GM19351 (cell line): ENCODE measurements around the gene PIP4K2A.
"Not testable (repeated sequence)": the region's sequence is repeated elsewhere in the genome, so short reads cannot be mapped to it uniquely, and the experiment has no call there.

ENCODE experiments used
- ATAC-seq: cut with Tn5 transposase; IDR thresholded peaks from one replicate; pipeline ENCODE4 v1.9.1; 2021; ENCODE audit warnings: mild to moderate bottlenecking, moderate library complexity; ENCODE audit not compliant: unreplicated experiment

PIP4K2A gene

DNA sequence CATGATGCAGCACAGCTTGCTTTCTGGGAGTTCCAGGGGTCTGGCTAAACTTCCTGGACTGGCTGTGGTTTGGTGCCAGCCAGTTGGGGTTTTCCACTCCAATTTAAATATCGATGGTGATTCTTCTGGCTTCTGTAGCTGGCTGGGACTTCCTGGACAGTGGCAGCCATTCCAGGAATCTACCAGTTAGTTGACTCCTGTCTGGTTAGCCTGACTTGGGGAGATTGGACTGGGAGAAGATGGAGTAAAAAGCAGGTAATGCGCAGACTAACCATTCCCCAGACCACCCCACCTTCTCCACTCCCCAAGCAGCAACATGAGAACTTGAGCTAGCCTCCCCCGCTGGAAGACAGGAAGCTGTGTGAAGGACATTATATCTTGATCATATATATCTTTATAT is 6.3 kb upstream of the PIP4K2A start:
- ATAC-seq = no peak

DNA sequence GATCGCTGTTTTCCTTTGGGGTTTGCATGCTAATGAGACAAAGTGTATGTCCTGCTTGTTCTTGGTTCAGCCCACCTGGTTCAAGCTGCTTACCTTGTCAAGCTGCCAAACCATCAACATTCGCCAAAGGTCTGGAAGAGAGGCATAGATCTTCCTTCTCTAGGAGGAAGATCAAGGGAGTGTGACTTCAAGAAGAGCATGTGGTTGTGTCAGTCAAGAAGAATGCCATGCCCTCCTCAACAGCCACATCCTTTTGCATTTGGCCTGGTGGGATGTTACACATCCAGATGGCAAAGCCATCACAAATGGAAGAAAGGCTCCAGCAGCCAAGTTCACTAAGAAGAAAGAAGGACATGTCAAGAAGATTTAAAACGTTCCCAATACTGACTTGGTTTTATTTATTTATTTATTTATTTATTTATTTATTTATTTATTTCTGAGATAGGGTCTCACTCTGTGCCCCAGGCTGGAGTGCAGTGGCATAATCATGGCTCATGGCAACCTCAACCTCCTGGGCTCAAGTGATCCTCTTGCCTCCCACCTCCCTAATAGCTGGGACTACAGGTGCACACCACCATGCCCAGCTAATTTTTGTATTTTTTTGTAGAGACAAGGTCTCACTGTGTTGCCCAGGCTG is 5.1 kb upstream of the PIP4K2A start:
- ATAC-seq = no peak

DNA sequence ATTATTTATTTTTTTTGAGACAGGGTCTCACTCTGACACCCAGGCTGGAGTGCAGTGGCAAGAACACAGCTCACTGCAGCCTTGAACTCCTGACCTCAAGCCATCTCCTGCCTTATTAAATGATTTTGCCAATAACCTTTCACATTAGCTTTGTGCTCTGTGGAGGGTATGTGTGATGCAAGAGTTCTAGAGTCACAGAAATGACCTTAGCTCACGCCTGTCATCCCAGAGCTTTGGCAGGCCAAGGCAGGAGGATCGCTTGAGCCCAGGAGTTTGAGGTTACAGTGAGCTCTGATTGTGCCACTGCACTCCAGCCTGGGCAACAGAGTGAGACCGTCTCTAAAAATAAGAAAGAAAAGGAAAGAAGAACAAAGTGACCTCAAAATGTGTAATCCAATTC is 4.3 kb upstream of the PIP4K2A start:
- ATAC-seq = not testable (repeated sequence)

DNA sequence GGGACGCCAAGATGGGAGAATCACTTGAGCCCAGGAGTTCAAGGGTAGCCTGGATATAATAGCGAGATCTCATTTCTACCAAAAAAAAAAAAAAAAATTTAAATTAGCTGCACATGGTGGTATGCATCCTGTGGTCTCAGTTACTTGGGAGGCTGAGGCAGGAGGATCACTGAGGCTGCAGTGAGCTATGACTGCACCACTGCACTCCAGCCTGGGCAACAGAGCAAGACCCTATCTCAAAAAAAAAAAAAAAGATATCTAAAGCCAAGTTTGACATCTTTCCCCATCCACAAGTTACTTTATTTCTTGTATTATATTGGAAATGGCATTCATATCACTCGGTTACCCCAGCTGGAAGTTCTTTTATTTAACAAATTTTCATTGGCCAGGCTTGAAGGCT is 3.4 kb upstream of the PIP4K2A start:
- ATAC-seq = no peak

DNA sequence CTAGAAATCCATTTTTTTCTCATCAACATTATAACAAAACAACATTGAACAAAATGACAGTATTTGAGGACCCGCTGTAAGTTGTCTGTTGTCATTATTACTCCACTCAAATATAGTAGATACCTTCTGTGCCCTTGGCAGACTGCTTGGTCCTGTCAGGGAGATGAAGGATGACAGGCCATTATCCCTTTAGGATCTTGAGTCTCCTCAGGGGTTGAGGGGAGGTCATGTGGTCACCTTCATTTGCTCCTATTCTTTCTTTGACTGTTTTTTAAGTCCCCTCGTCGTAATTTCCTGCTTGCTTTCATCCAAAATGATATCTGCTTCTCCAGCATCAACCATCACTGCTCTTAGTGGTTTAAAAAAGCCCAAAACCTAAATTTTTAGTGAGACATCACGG is 2.6 kb upstream of the PIP4K2A start:
- no peak for ATAC-seq

DNA sequence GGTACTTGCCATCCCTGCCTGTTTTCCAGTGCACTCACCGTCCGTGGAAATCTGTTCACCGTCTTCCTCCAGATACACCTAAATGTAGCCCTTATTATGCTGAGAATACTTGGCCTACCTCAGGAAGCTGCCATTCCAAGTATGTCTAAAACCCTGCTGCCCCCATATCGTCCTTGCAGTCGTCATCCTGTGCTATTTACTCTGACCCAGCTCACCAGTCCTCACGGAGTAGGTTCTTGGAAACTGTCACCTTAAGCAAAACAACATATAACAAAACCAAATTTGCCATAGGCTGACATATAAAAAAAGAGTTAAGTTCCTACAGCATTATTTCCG is 880 bp upstream of the PIP4K2A start:
- ATAC-seq = no peak

DNA sequence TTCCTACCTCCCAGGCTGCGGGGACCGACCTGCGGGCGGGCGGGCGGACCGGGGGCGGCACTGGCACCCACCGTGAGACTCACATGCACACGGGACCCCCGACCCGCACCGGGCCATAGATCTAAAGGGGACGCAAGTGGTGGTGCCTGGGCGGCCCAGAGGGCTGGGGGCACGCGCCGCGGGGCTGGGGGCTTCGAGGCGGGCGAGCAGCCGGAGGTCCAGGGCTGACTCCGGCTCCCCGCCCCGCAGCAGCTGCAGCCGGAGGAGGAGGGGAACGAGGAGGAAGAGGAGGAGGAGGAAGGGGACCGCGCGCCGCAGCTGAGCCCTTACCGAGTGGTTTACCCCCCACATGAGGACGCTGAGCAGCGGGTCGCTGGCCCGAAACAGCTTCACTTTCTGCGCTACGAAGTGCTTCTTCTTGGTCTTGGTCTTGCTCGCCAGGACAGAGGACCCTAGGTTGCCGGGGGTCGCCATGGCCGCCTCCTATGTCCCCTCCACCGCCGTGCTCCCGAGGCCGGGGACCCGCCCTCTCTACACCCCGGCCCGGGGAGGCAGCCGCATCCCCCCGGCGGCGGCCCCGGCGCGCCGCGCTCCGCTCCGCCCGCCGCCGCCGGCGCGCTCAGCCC is 412 bp downstream of the PIP4K2A start:
- peak; percentile 31 for ATAC-seq

DNA sequence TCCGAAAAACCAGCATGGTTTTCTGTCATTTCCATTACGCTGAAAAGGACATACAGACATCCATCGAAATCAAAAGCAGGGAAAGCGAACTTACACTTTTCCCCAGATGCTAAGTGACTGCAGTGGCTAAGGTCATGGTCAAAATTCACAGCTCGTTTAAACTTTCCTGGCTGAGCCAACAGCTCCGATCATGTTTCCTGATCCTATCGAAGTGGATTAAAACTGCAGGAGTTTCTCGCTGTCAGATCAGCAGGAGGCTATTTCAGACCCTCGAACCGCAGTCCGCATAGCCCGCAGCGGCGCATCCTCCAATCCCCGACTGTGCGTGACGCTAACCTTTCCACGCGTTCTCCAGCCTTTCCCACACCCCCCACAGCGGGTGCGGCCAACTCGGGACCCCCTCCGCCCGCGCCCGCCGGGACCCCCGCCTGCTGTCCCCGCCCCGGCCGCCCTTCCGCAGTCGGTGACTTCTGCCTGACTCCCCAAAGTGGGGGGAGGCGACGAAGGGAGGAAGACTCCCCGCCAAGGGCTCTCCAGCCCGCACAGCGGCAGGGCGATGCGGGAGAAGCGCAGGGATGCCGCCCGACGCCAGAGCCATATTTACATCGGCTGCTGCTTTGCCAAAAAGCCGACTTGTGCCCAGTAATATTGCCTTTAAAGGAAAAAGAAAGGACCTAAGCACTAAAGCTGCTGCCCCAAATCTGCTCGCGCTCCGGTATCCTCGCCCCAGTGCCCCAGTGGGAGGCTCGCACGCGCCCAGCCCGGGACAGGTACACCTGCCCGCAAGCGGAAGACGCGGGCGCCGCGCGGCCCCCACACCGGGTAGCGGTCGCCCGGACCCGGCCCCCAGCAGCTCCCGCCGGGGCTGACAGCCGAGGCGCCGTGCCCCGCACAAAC is 1.2 kb downstream of the PIP4K2A start:
- peak; percentile 23 for ATAC-seq

DNA sequence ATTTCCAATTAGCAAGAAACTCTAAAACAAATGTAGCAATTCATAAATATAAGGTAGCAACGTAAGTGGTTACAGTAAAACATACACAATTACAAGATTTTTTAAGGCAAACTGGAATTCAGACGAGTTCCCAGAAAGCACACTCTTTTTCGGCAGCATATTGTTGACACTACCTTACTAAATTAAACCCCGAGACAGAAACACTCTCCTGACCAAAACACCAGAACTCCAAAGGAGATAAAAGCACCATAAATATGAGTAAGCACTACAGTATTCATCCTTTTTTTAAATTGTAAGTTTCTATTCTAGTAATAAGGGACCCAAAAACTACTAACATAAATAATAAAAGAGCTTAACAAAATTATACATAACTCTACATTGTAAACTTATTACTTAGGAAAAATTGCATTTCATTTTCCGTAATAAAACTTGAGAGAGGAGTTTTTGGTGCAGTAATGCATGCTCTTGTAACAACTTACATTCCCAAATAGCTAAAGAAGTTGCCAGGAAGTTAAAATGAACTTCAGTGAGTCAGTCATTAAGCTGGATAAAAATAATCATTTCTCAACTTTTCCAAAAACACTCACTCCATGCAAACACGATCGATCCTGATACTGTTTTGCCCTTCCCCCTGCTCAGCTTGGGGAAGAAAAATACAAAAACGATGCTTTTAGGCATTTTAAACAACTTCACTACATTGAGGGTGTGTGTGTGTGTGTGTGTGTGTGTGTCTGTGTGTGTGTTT is 2.0 kb downstream of the PIP4K2A start:
- ATAC-seq = no peak

DNA sequence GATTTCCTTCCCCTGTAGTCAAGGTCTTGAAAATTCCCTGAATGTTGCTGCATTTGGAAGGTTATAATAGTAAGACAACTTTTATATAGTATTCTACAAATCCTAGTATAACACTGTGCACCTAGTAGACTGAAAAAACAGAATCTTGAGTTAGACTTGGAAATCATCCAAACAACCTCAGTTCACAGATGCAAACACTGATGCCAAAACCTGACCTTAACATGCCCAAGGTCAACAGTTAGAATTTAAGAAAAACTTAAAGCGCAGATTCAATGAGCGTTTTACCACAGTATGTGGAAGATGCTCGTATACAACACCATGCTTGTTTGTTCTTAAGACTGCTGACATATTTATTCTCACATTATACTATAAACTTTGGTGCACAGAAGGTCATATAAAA is 3.0 kb downstream of the PIP4K2A start:
- ATAC-seq = no peak

DNA sequence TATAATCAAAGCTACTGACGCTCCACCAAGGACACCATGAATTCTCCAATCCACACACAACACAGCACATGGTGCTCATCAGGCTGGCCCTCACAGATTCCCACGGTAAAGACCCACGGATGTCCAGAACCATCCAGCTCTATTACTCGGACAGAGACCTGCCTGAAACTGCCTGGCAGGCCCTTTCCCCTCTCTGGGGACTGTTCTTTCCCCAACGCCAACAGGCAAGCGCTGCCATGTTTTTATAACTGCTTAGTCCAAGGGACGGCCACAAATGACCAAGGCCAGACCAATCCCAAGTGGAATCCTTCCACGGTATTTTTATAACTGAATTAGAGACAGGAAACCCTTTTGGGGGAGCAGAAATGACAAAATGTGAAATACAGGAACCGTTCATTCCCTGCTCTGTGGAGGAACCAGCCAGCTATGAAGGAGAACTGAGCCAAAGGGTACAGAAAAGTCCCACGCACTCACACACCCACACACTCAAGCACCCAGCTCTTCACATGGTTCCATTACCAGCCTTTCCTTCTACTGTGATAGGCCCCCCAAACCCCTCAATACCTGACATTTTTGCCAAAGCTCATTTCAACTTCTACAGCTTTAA is 4.1 kb downstream of the PIP4K2A start:
- ATAC-seq = no peak

DNA sequence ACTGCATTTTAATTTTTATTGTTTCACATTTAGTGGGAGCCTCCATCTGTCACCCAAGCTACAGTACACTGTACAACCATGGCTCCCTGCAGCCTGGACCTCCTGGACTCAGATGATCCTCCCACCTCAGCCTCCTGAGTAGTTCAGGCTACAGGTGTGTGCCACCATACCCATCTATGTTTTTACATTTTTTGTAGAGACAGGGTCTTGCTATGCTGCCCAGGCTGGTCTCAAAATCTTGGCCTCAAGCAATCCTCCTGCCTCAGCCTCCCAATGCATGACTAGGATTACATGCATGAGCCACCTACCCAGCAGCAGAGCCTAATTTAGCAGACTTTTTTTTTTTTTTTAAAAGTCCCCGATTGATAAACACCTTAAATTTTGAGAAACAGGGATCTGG is 5.6 kb downstream of the PIP4K2A start:
- ATAC-seq = no peak

DNA sequence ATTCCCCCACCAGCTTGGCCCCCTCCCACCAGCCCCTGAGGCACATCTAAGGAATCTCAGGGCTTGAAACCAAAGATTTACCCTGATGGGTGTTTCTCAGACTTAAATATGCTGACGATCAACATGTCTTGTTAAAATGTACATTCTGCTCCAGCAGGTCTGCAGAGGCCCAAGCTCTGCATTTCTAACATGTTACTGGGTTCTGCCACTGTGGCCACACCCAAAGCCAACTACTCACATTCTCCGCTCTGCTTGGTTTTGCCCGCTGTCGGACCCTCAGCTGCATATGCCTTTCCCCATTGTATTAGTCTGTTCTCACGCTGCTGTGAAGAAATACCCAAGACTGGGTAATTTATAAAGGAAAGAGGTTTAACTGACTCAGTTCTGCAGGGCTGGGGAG is 8.9 kb downstream of the PIP4K2A start:
- ATAC-seq = no peak

DNA sequence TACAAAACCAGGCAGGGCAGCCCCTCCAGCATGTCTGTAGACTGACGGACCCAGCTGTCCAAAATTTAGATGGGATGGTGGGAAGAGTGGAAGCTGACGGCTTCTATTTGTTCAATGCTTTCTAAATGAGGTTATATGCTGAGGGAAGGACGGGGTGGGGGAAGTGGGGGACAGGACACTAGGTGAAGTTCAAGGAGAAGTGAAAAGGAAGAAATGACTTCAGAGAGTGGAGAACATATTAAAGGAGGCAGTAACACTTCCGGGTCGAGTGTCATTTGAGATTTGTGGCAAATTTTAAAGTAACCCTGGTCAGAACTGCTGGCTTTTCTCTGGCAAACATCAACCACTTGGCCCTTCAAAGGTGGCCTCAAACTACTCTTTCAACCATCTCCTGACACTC is 9.4 kb downstream of the PIP4K2A start:
- ATAC-seq = peak; percentile 57

DNA sequence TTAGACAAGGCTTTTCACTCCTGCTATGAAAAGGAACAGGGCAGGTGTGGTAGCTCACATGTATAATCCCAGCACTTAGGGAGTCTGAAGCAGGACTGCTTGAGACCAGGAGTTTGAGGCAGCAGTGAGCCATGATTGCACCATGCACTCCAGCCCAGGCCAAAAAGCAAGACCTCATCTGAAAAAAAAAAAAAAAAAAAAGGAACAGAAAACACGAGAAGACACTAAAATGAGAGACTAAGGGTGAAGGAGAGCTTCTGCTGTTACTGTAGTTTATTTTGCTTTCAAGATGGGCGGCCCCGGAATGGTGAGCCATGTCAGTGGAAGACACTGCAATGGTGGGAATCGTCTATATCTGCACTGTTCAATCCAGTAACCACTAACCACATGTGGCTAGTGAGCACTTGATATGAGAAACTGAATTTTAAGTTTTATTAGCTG is 9.9 kb downstream of the PIP4K2A start:
- peak; percentile 37 for ATAC-seq

DNA sequence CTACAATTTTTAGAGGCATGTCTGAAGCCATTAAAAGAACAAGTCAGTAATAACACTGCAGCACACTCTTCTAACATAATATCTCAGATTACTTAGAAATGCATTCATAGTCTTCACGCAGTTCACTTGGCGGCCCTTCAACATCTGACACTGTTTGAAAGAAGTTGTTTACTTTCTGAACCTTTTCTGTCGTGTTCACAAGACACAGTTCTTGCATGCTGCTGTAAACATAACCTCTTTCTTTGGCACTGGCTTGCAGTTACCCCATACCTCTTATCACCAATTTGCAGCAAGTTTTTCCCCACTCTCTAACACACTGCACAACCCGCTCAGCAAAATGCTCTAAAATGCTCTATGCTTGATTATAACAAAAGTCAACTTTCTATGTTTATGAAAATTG is 12.0 kb downstream of the PIP4K2A start:
- no peak for ATAC-seq

DNA sequence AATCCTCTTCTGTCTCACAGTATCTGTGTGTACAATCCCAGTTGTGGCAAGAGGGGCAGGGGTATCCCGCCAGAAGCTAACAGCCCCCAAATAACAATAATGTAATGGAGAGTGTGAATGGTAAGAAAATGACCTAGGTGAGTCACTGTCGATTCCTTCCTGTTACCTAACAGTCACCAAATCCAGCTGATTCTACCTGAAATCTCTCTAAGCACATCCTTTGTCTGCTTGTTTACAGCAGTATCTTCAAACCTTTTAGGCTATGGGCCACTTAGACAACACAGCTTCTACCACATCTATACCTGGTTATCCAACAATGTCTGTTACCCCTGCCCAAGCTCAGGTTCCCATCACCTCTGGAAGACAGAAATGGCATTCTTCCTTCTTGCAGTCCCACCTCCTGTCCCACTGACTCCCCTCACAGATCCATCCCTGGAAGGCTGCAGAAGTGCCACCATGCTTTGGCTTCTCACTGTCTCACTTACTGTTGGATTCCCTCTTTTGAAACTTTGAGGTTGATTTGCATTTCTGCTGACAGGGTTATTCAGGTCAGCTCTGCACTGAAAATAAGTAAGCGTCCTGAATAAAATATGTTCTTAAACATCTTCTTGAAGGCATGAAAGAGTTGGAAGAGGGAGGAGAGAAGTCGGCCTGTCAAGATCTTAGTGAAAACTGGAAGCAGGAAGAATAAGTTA is 13.1 kb downstream of the PIP4K2A start:
- no peak for ATAC-seq

DNA sequence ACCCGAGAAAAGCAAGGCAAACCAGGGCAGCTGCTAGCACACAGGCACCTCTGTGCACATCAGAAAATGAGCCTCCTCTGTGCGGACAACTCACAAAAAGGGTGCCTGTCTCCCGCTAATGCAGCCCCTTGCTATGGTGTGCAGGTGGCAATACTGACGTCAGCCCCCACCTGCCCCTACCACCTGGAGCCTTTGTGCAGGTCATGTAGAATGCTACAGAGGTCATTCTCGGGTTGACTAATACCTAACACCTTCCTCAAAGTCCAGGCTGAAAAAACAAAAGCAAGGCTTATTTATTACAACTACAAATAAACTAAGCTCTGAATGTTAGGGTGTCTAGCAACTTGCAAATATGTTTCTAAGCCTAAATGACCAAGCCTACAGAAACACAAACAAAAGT is 13.9 kb downstream of the PIP4K2A start:
- peak; percentile 56 for ATAC-seq

DNA sequence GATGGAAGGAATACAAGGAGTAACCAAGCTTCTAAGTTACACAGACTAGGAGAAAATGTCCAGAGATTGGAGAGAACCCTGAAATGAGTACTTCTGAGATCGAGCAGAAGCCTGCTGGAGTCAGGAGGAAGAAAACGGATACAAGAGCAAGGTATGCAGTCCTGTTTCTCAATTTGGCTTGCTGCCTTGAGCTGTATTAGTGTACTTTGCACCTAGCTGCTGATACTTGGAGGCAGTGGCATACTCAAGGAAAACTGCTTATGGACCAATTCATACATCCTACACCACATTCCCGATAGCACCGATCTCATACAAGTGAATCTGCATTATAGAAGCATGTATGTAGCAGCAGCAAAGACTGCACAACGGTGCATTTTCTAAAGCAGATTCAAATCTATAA is 14.4 kb downstream of the PIP4K2A start:
- no peak for ATAC-seq

DNA sequence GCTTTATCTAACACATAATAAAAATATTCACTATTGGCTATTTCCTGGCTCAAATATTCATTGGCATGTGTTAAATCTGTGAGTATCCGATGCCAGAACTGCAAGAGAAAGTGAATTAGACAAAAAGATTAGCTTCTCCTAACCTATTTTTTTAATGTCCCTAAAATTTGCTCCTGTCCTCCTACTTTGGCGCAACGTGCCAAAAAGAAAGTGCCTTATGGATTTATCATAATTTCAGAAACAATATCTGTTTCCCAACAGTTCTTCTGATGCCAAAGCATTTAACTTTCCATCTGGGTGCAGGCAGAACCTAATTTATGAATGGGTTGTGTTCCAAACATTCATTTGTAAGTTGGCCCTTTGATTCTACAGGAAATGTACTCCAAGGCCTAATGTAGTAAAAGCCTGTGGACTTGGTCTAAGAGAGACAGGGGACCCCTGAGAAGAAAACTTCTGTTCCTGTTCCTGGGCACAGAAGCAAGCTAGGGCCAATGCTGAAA is 15.4 kb downstream of the PIP4K2A start:
- no peak for ATAC-seq
